GM12878 (cell line): ENCODE results near the gene PIGV. TPM values are rescaled to one million over a fixed set of nuclear protein-coding genes. Genes with fewer than 3 reads are reported as not detected.
"Not testable (repeated sequence)": the region's sequence is repeated elsewhere in the genome, so short reads cannot be mapped to it uniquely, and the experiment has no call there.

Experiments
- ATAC-seq: fragments of 200-7000 bp; cut with Tn5 transposase; 3 replicates; pipeline ENCODE4 v1.9.1; 2020; ENCODE audit warnings: mild to moderate bottlenecking, moderate library complexity
- BruUV-seq: library from RNA; stranded (reverse); fragments of 400-500 nt; replicated peaks from 2 replicates; lab custom pipeline; 2021; lab: Mats Ljungman, UMichigan
- CTCF ChIA-PET: fragments of 300-600 bp; sonication (Branson Sonifier 250); formaldehyde crosslinking; extraction: SDS; loops from one replicate; lab custom pipeline; 2021; ENCODE audit warnings: inconsistent platforms; lab: Yijun Ruan, JAX
- POLR2A ChIA-PET: fragments of 350-600 bp; formaldehyde crosslinking; extraction: SDS; loops from one replicate; lab custom pipeline; 2021; ENCODE audit warnings: inconsistent platforms; lab: Charles Lee
- RAD21 ChIA-PET: fragments of 300-600 bp; sonication (Branson Sonifier 250); formaldehyde crosslinking; loops from one replicate; lab custom pipeline; 2023; ENCODE audit warnings: antibody characterized with exemption; ENCODE audit not compliant: unreplicated experiment; lab: Charles Lee
- SMC1A ChIA-PET: fragments of 300-600 bp; sonication (Branson Sonifier 250); formaldehyde crosslinking; loops from one replicate; lab custom pipeline; 2023; ENCODE audit not compliant: unreplicated experiment, uncharacterized antibody; lab: Charles Lee
- DNase-seq: peaks from one replicate; pipeline ENCODE4 v3.0.0-alpha.2; 2011; ENCODE audit warnings: low read depth, low spot score
- FAIRE-seq: peaks from 3 replicates; lab custom pipeline; 2011; peaks lifted over from hg19 to GRCh38; lab: Jason Lieb, UNC
- H2AFZ ChIP-seq: 2 replicates; pipeline ENCODE4 v1.6.0; 2011; ENCODE audit warnings: low read depth, low read length, control low read depth; ENCODE audit not compliant: control insufficient read depth
- H3K27ac ChIP-seq: 2 replicates; pipeline ENCODE4 v1.5.1; 2011; ENCODE audit warnings: control low read depth; ENCODE audit not compliant: control insufficient read depth, insufficient read depth
- H3K27me3 ChIP-seq, 2 experiments: replicated peaks in 1 of 2; 2 replicates each; pipeline versions ENCODE4 v1.6.0 to v1.6.1; 2011; ENCODE audit warnings: low read length in 1 of 2; ENCODE audit not compliant: control insufficient read depth in 2 of 2, insufficient read depth in 2 of 2
- H3K36me3 ChIP-seq, 2 experiments: 2 replicates each; pipeline ENCODE4 v1.5.1; 2011; ENCODE audit warnings: low read length in 1 of 2; ENCODE audit not compliant: control insufficient read depth in 2 of 2, insufficient read depth in 2 of 2
- H3K4me1 ChIP-seq: 2 replicates; pipeline ENCODE4 v1.6.1; 2011; ENCODE audit warnings: mild to moderate bottlenecking, low read length, moderate library complexity, mixed read lengths; ENCODE audit not compliant: control insufficient read depth, insufficient read depth
- H3K4me2 ChIP-seq: 2 replicates; pipeline ENCODE4 v1.6.0; 2011; ENCODE audit warnings: control low read depth; ENCODE audit not compliant: control insufficient read depth, insufficient read depth
- H3K4me3 ChIP-seq: fragments of 200-600 bp; sonication (generic); 2 replicates; pipeline ENCODE4 v1.5.1; 2016
- H3K79me2 ChIP-seq: 2 replicates; pipeline ENCODE4 v1.6.0; 2011; ENCODE audit warnings: low read length; ENCODE audit not compliant: control insufficient read depth, insufficient read depth
- H3K9ac ChIP-seq: 2 replicates; pipeline ENCODE4 v1.8.0; 2011; ENCODE audit warnings: low read length, control low read depth, mixed read lengths; ENCODE audit not compliant: control insufficient read depth, insufficient read depth
- H3K9me3 ChIP-seq: replicated peaks from 3 replicates; pipeline ENCODE4 v1.5.1; 2011; ENCODE audit warnings: mild to moderate bottlenecking, low read length; ENCODE audit not compliant: control insufficient read depth, insufficient read depth
- H4K20me1 ChIP-seq: 2 replicates; pipeline ENCODE4 v1.6.0; 2011; ENCODE audit not compliant: control insufficient read depth, insufficient read depth
- BCL11A ChIP-seq: IDR thresholded peaks from 2 replicates; pipeline ENCODE4 v1.6.1; 2011; ENCODE audit warnings: low read depth, low read length
- FOS ChIP-seq: IDR thresholded peaks from 3 replicates; pipeline ENCODE4 v1.6.1; 2011; ENCODE audit warnings: borderline replicate concordance; ENCODE audit not compliant: insufficient read length; ENCODE audit errors: extremely low read depth
- HSF1 ChIP-seq: fragments of 150-350 bp; IDR thresholded peaks from 2 replicates; pipeline ENCODE4 v1.6.1; 2014; ENCODE audit warnings: mild to moderate bottlenecking, low read depth, low read length
- LARP7 ChIP-seq: fragments of 450-650 bp; IDR thresholded peaks from 2 replicates; pipeline ENCODE4 v1.6.1; 2017; ENCODE audit warnings: mild to moderate bottlenecking
- MXI1 ChIP-seq: fragments of 150-350 bp; IDR thresholded peaks from 2 replicates; pipeline ENCODE4 v1.6.1; 2011; ENCODE audit warnings: low read depth, mild to moderate bottlenecking, inconsistent platforms, low read length, improper control_type of control experiment
- NFIC ChIP-seq: IDR thresholded peaks from 2 replicates; pipeline ENCODE4 v1.6.1; 2012; ENCODE audit warnings: low read depth, mild to moderate bottlenecking, inconsistent platforms, low read length, moderate library complexity
- NR2C1 ChIP-seq: fragments of 450-650 bp; IDR thresholded peaks from 2 replicates; pipeline ENCODE4 v1.6.1; 2017; ENCODE audit warnings: antibody characterized with exemption, mild to moderate bottlenecking, moderate library complexity
- PAX5 ChIP-seq: IDR thresholded peaks from 2 replicates; pipeline ENCODE4 v1.6.1; 2011; ENCODE audit warnings: low read depth, low read length, borderline replicate concordance
- POLR2A ChIP-seq: IDR thresholded peaks from 2 replicates; pipeline ENCODE4 v1.6.1; 2011; ENCODE audit warnings: low read depth, mild to moderate bottlenecking, low read length
- SIX5 ChIP-seq: IDR thresholded peaks from 2 replicates; pipeline ENCODE4 v1.6.1; 2011; ENCODE audit warnings: mild to moderate bottlenecking, low read depth, low read length, moderate library complexity; ENCODE audit not compliant: severe bottlenecking
- SMARCA5 ChIP-seq: fragments of 450-650 bp; IDR thresholded peaks from 2 replicates; pipeline ENCODE4 v1.6.1; 2017; ENCODE audit warnings: mild to moderate bottlenecking
- TBL1XR1 ChIP-seq: IDR thresholded peaks from 2 replicates; pipeline ENCODE4 v1.6.1; 2012; ENCODE audit warnings: low read depth, low read length, improper control_type of control experiment
- WGBS: methylation state at CpG from one replicate; pipeline ENCODE4 v1.1.6; 2016; ENCODE audit warnings: low lambda C conversion rate; ENCODE audit not compliant: insufficient replicate concordance, insufficient coverage; ENCODE audit errors: missing lambda C conversion rate; 5-methylcytosine and 5-hydroxymethylcytosine counted together
- in situ Hi-C: fragments of 300-500 bp; cut with MboI; formaldehyde crosslinking; loops from 9 replicates; pipeline ENCODE4 v1.14.3; 2018; ENCODE audit warnings: mixed read lengths
- intact Hi-C: fragments of 100-400 bp; cut with micrococcal nuclease; formaldehyde crosslinking; loops from one replicate; pipeline ENCODE4 v1.14.2; 2022; ENCODE audit not compliant: unreplicated experiment
- polyA plus RNA-seq, 11 experiments: library from polyadenylated mRNA; depleted of rRNA in 4 of 11; unstranded in 6 of 11; stranded (reverse) in 5 of 11; fragments of >200 nt; fragmentation: Nextera tagmentation in 4 of 11; fragmentation: Illumina TruSeq in 1 of 11; extraction: Ambion mirVana in 4 of 11; extraction: Trizol in 1 of 11; gene quantifications; 1 replicate in 1 of 11; 2 replicates in 10 of 11; pipeline versions ENCODE4 v1.2.1 to v1.2.3, GENCODE V29; 2011 to 2016; ENCODE audit warnings: inconsistent platforms in 2 of 11, missing spikeins in 2 of 11, low read depth in 1 of 11
- total RNA-seq, 4 experiments: library from RNA; depleted of rRNA in 3 of 4; stranded (reverse); fragments of >200 nt in 3 of 4; fragmentation: Illumina TruSeq in 1 of 4; extraction: Trizol in 1 of 4; gene quantifications; 2 replicates each; pipeline versions ENCODE4 v1.2.1 to v1.2.3, GENCODE V29; 2013 to 2021
- TF ChIP-seq, protein P1 (sequence below): IDR thresholded peaks from 2 replicates; pipeline ENCODE4 v1.6.1; 2011; ENCODE audit warnings: borderline replicate concordance, low read depth, mild to moderate bottlenecking, moderate library complexity, mixed read lengths, low read length; ENCODE audit not compliant: insufficient read depth; ENCODE audit errors: extremely low read length
- TF ChIP-seq, protein P2 (sequence below): IDR thresholded peaks from 2 replicates; pipeline ENCODE4 v1.6.1; 2012; ENCODE audit warnings: low read depth, low read length, improper control_type of control experiment

The PIGV gene
- total and polyA plus RNA-seq, 10 of the 15 experiments (the other 5 are each of a cell fraction or from before 2014, with no cell fraction given): 8.8 to 18.1 (median 11.9) TPM

DNA sequence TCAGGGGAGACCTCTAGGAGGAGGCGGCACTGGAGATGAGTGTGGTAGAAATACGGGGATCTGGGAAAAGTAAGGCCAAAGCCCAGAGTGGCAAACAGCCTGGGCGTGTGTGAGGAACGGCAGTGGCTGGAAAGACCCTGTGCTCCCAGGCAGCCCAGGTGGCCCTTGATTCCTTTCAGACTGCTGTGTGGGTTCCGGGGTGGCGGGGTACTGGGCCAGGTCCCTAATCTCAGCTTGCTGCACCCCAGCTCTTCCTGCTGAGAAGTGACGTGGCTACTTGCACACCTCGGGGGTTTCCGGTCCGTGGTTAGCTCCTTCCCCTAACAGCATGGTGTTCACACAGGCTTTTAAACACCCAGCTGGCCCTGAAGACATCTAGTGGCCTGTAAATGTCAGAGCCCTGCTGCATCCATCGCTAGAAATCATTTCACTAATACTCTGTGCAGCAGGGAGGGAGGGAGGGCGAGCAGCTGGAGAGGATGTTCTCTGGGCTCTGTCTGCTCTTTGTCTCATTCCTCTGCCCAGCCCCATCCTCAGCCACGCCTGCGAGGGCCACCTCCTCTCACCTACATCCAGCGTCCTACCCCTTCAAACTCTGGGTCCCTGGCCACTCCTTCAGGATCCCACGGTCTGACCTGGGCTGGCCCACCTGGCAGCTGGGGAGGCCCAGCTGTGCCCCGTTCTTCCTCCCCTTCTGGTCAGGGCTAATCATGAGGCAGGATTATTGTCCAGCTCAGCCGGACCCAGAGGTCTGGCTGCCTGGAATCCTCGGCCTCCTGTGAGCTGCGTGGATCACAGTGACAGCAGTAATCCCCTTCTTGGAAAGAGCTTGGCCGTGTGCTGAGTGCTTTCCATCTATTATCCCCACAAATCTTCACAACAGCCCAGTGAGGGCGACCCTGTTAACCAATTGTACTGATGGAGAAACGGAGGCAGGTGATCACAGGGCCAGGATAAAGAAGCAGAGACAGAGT, 46.0 kb downstream of the PIGV start (continued):
- TF ChIP-seq NFIC: 0 out of 2 replicates have a peak, but pooled peaks have one; percentile 37
- TF ChIP-seq MXI1: peak; percentile 83; the same call in 1 of the 2 replicates
- TF ChIP-seq BCL11A: 0 out of 2 replicates have a peak, but pooled peaks have one; percentile 68
- TF ChIP-seq TBL1XR1: peak; percentile 33; the same call in 1 of the 2 replicates
- TF ChIP-seq, protein P1, sequence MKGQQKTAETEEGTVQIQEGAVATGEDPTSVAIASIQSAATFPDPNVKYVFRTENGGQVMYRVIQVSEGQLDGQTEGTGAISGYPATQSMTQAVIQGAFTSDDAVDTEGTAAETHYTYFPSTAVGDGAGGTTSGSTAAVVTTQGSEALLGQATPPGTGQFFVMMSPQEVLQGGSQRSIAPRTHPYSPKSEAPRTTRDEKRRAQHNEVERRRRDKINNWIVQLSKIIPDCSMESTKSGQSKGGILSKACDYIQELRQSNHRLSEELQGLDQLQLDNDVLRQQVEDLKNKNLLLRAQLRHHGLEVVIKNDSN: no peak
- TF ChIP-seq, protein P2, sequence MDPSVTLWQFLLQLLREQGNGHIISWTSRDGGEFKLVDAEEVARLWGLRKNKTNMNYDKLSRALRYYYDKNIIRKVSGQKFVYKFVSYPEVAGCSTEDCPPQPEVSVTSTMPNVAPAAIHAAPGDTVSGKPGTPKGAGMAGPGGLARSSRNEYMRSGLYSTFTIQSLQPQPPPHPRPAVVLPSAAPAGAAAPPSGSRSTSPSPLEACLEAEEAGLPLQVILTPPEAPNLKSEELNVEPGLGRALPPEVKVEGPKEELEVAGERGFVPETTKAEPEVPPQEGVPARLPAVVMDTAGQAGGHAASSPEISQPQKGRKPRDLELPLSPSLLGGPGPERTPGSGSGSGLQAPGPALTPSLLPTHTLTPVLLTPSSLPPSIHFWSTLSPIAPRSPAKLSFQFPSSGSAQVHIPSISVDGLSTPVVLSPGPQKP: 0 out of 2 replicates have a peak, but pooled peaks have one; percentile 24
- peak; percentile 85 for TF ChIP-seq PAX5
- no peak for TF ChIP-seq FOS
- peak; percentile 84 for TF ChIP-seq POLR2A
- TF ChIP-seq LARP7: 0 out of 2 replicates have a peak, but pooled peaks have one; percentile 28
- TF ChIP-seq SIX5: no peak
- no peak for TF ChIP-seq HSF1
- TF ChIP-seq SMARCA5: 0 out of 2 replicates have a peak, but pooled peaks have one; percentile 9
- no peak for TF ChIP-seq NR2C1
- TF ChIP-seq, all 136 proteins: peak for 55

GRCh38 chr1:26837665-26838064, 49.9 kb downstream of the PIGV start:
- H3K4me3 ChIP-seq, DNase-seq, H3K9ac ChIP-seq, H4K20me1 ChIP-seq, BruUV-seq, ATAC-seq, in situ Hi-C loops, H3K4me2 ChIP-seq, H3K9me3 ChIP-seq, H3K27me3 ChIP-seq, intact Hi-C loops, H2AFZ ChIP-seq, FAIRE-seq: not testable (repeated sequence)
- H3K79me2 ChIP-seq: peaks cover 25% of the 10 kb centered on the region
- peaks cover 46% of the 10 kb centered on the region for H3K4me1 ChIP-seq
- SMC1A ChIA-PET: interaction anchor here (0.7 to 3.1 kb wide), 6 partner anchors 9 to 135 kb away, joined by 3 to 24 read pairs (median 7); partner anchors contain the start of gene SFN
- peaks cover 14 to 43% of the 10 kb centered on the region in 2 experiments for H3K36me3 ChIP-seq
- POLR2A ChIA-PET: interaction anchor here (0.6 to 2.8 kb wide), 7 partner anchors 9 to 53 kb away, joined by 3 to 22 read pairs (median 7); partner anchors contain the start of gene GPN2
- CTCF ChIA-PET: interaction anchor here (1.9 to 3.2 kb wide), 9 partner anchors 8 to 235 kb away, joined by 7 to 24 read pairs (median 16); partner anchors contain the start of genes PIGV and ZDHHC18
- peak overlapping the region; percentile 96 for H3K27ac ChIP-seq
- 95% methylated on average over 5 of the region's 5 CpGs for WGBS
- RAD21 ChIA-PET: interaction anchor here (1.1 to 3.1 kb wide), 6 partner anchors 9 to 49 kb away, joined by 3 to 28 read pairs (median 8); no protein-coding TSS in a partner anchor
